ENCODE results near the gene MAGI2. TPM values are rescaled to one million over a fixed set of nuclear protein-coding genes. Genes with fewer than 3 reads are reported as not detected.

Gene MAGI2
- total RNA-seq, 2 donors from 2014 or later: 18.3 to 31.8 TPM

DNA sequence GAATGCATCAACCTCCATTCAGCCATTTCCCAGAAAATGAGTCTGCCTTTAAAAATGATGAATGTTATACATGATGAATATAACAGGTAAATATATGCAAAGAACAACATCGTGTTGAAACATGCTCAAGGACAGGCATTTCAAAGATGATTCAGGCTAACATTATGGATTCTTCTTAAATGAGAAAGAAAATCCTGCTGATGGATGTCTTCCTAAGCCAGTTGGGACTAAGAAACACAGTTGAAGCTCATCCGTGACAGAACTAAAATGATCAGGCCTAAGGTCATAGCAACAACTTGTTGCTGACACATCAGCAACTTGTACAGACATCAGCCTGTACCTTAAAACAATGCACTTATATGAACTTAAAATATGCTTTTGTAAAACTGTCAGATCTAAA, 267.9 kb downstream of the MAGI2 start:
- no peak for ATAC-seq (ENCODE audit: insufficient number of reproducible peaks, low FRiP score, low read depth)
- H3K27me3 ChIP-seq (replicated peaks; ENCODE audit: insufficient read depth): no peaks in the 10 kb centered on the region
- DNase-seq (ENCODE audit: low spot score): no peak

DNA sequence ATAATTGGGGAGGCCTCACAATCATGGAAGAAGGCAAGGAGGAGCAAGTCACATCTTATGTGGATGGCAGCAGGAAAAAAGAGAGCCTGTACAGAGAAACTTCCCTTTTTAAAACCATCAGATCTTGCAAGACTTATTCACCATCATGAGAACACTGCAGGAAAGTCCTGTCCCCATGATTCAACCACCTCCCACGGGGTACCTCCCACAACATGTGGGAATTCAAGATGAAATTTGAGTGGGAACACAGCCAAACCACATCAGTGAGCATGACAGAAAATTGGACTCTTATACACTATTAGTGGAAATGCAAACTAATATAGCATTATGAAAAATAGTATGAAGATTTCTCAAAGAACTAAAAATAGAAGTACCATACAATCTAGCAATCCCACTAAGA, 271.2 kb downstream of the MAGI2 start:
- H3K9me3 ChIP-seq: no peaks in the 10 kb centered on the region
- peaks cover 0 to 3% of the 10 kb centered on the region in 2 donors for H3K4me1 ChIP-seq (ENCODE audit: control insufficient read depth in 1 of 2, low read depth in 2 of 2)
- ATAC-seq (ENCODE audit: insufficient number of reproducible peaks, low FRiP score, low read depth) (no peak), DNase-seq (ENCODE audit: low spot score) (no peak)
- H3K27me3 ChIP-seq (replicated peaks; ENCODE audit: insufficient read depth): no peaks in the 10 kb centered on the region
- no peak for TF ChIP-seq CTCF (IDR thresholded peaks at IDR 0.05)
- H3K27ac ChIP-seq: no peak overlapping the region
- H3K4me3 ChIP-seq: no peak overlapping the region
- H3K36me3 ChIP-seq: no peaks in the 10 kb centered on the region

More for the DNA sequence above, 267.9 kb downstream of the MAGI2 start:
- Histone ChIP-seq H3K4me3 (no peak overlapping the region), H3K27ac (no peak overlapping the region), H3K36me3 (no peaks in the 10 kb centered on the region), H3K4me1 (ENCODE audit: control insufficient read depth in 1 of 2, low read depth in 2 of 2) (peaks cover 0 to 3% of the 10 kb centered on the region in 2 donors), H3K9me3 (no peaks in the 10 kb centered on the region)
- TF ChIP-seq CTCF (IDR thresholded peaks at IDR 0.05): no peak

GRCh38 chr7:79180533-79180932, 272.9 kb downstream of the MAGI2 start:
- peaks cover 0 to 3% of the 10 kb centered on the region in 2 donors for H3K4me1 ChIP-seq (ENCODE audit: control insufficient read depth in 1 of 2, low read depth in 2 of 2)
- no peak overlapping the region for H3K27ac ChIP-seq
- no peak for ATAC-seq (ENCODE audit: insufficient number of reproducible peaks, low FRiP score, low read depth)
- no peaks in the 10 kb centered on the region for H3K36me3 ChIP-seq
- no peaks in the 10 kb centered on the region for H3K27me3 ChIP-seq (replicated peaks; ENCODE audit: insufficient read depth)
- no peak for DNase-seq (ENCODE audit: low spot score)
- H3K9me3 ChIP-seq: no peaks in the 10 kb centered on the region
- TF ChIP-seq CTCF (IDR thresholded peaks at IDR 0.05): no peak
- no peak overlapping the region for H3K4me3 ChIP-seq

- peak; percentile 52 for TF ChIP-seq CTCF (IDR thresholded peaks at IDR 0.05)
- DNase-seq (ENCODE audit: low spot score): no peak
- Histone ChIP-seq H3K36me3 (no peaks in the 10 kb centered on the region), H3K4me3 (peak overlapping the region; percentile 51), H3K4me1 (ENCODE audit: control insufficient read depth in 1 of 2, low read depth in 2 of 2) (no peaks in the 10 kb centered on the region), H3K27ac (no peak overlapping the region), H3K27me3 (replicated peaks; ENCODE audit: insufficient read depth) (no peaks in the 10 kb centered on the region), H3K9me3 (no peaks in the 10 kb centered on the region)
- no peak for ATAC-seq (ENCODE audit: insufficient number of reproducible peaks, low FRiP score, low read depth)
These were observed 276.5 kb downstream of the MAGI2 start for GRCh38 chr7:79176859-79177477.

- H3K4me1 ChIP-seq (ENCODE audit: control insufficient read depth in 1 of 2, low read depth in 2 of 2): no peaks in the 10 kb centered on the region
- no peak for ATAC-seq (ENCODE audit: insufficient number of reproducible peaks, low FRiP score, low read depth)
These were observed 278.1 kb downstream of the MAGI2 start for GRCh38 chr7:79175374-79175773.

More at GRCh38 chr7:79175374-79175773, 278.1 kb downstream of the MAGI2 start:
- H3K36me3 ChIP-seq: no peaks in the 10 kb centered on the region
- no peak for DNase-seq (ENCODE audit: low spot score)
- H3K27me3 ChIP-seq (replicated peaks; ENCODE audit: insufficient read depth): no peaks in the 10 kb centered on the region
- no peak overlapping the region for H3K27ac ChIP-seq
- no peak for TF ChIP-seq CTCF (IDR thresholded peaks at IDR 0.05)
- no peaks in the 10 kb centered on the region for H3K9me3 ChIP-seq
- no peak overlapping the region for H3K4me3 ChIP-seq
